ENCODE results near the gene MARS1.

The MARS1 gene

GRCh38 chr12:57518920-57519795, 31.3 kb downstream of the MARS1 start:
- DNase-seq: no peak

GRCh38 chr12:57519796-57520052, 31.9 kb downstream of the MARS1 start:
- DNase-seq: peak; percentile 33

- DNase-seq: peak; percentile 97
These were observed 32.4 kb downstream of the MARS1 start, which contains the start of gene DDIT3 for GRCh38 chr12:57520053-57520818. Gene DDIT3, minus strand, starts transcription at chr12:57520514. Its CDS starts 3,108 bp downstream, at chr12:57517406.

- no peak for DNase-seq
These were observed 33.7 kb downstream of the MARS1 start for GRCh38 chr12:57521525-57522010.

- DNase-seq: peak; percentile 55
These were observed 34.4 kb downstream of the MARS1 start, which contains the start of gene MBD6 for GRCh38 chr12:57522011-57522886. Gene MBD6, plus strand, starts transcription at chr12:57522824. Its CDS starts 1,480 bp downstream, at chr12:57524304.

- no peak for DNase-seq
These were observed 35.2 kb downstream of the MARS1 start for GRCh38 chr12:57522887-57523705.

- DNase-seq: no peak
These were observed 36.1 kb downstream of the MARS1 start for GRCh38 chr12:57523706-57524614.

GRCh38 chr12:57524814-57525614, 37.1 kb downstream of the MARS1 start:
- no peak for DNase-seq

- DNase-seq: no peak
These were observed 37.9 kb downstream of the MARS1 start for GRCh38 chr12:57525615-57526383.

- no peak for DNase-seq
These were observed 38.7 kb downstream of the MARS1 start for GRCh38 chr12:57526477-57527126.

GRCh38 chr12:57527184-57527583, 39.3 kb downstream of the MARS1 start:
- DNase-seq: no peak

- no peak for DNase-seq
These were observed 40.3 kb downstream of the MARS1 start for GRCh38 chr12:57528176-57528575.

GRCh38 chr12:57528831-57529555, 41.1 kb downstream of the MARS1 start:
- no peak for DNase-seq

- no peak for DNase-seq
These were observed 42.0 kb downstream of the MARS1 start for GRCh38 chr12:57529831-57530230.

GRCh38 chr12:57530396-57531142, 42.7 kb downstream of the MARS1 start:
- no peak for DNase-seq

GRCh38 chr12:57531836-57532235, 44.0 kb downstream of the MARS1 start:
- DNase-seq: no peak

- no peak for DNase-seq
These were observed 45.2 kb downstream of the MARS1 start for GRCh38 chr12:57533108-57533507.

Measured in kidney glomerular epithelial cell (primary cell).